SK-N-MC (cell line): ENCODE results near the gene MAN1C1.

Experiments
- DNase-seq: peaks from one replicate; pipeline ENCODE4 v3.0.0-alpha.2; 2011; ENCODE audit warnings: low read depth, low spot score
- H3K27ac ChIP-seq: fragments of 200-600 bp; sonication (generic); 2 replicates; pipeline ENCODE4 v1.5.1; 2016; ENCODE audit warnings: mixed run types
- H3K36me3 ChIP-seq: fragments of 200-600 bp; sonication (generic); 2 replicates; pipeline ENCODE4 v1.6.1; 2017; ENCODE audit warnings: antibody characterized with exemption, low read length, mixed read lengths; ENCODE audit not compliant: insufficient read depth
- H3K4me3 ChIP-seq: fragments of 200-600 bp; sonication (generic); 2 replicates; pipeline ENCODE4 v1.5.1; 2016
- H3K9ac ChIP-seq: fragments of 200-600 bp; sonication (generic); 2 replicates; pipeline ENCODE4 v1.8.0; 2017; ENCODE audit warnings: mixed run types, mixed read lengths; ENCODE audit not compliant: insufficient read length
- H3K9me3 ChIP-seq: fragments of 200-600 bp; sonication (generic); 2 replicates; pipeline ENCODE4 v1.6.1; 2017; ENCODE audit warnings: low read depth, mild to moderate bottlenecking, antibody characterized with exemption, low read length, moderate library complexity, mixed read lengths
- EZH2 ChIP-seq: fragments of 200-600 bp; sonication (generic); IDR thresholded peaks from one replicate; pipeline ENCODE4 v1.6.1; 2017; ENCODE audit warnings: antibody characterized with exemption
- FOXP2 ChIP-seq: optimal IDR thresholded peaks from 2 replicates; pipeline ENCODE3; 2011; ENCODE audit warnings: mild to moderate bottlenecking, moderate library complexity; ENCODE audit not compliant: insufficient read depth; ENCODE audit errors: extremely low read length, control extremely low read depth
- POLR2AphosphoS5 ChIP-seq: IDR thresholded peaks from 2 replicates; pipeline ENCODE4 v1.6.1; 2012; ENCODE audit warnings: mild to moderate bottlenecking, low read depth, low read length, borderline replicate concordance

MAN1C1 gene

GRCh38 chr1:25795946-25796810, 179.6 kb downstream of the MAN1C1 start:
- Histone ChIP-seq H3K9ac (no peak overlapping the region), H3K9me3 (no peaks in the 10 kb centered on the region), H3K36me3 (no peaks in the 10 kb centered on the region), H3K27ac (no peak overlapping the region), H3K4me3 (no peak overlapping the region)
- TF ChIP-seq EZH2 (no peak), POLR2AphosphoS5 (no peak), FOXP2 (no peak)
- no peak for DNase-seq

DNA sequence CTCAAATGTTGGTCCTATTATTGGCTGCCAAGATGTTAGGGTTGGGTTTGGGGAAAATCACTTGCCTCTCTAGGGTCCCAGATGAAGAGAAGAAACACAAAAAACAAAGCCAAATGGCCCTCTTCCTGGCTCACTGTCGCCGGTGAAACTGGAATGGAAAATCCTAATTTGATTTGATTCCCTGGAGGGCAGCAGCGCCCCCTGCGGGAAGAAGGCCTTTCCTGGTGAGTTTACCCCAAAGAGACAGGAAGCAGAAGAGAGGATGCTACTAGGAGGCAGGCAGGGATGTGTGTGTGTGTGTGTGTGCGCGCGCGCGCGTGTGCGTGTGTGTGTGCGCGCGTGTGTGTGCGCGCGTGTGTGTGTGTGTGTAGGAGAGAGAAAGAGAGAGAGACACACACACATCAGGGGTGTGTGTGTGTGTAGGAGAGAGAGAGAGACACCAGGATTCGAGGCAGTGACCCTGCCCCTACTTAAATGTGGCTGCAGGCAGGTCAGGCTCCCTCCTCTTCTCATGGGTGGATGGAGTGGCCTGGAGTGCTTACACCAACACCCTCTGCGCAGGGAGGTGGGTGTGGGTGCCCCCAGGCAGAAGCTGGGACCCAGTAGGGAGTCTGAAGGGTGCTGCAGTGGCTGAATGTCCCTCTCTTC, 180.3 kb downstream of the MAN1C1 start:
- Histone ChIP-seq H3K9ac (no peak overlapping the region), H3K4me3 (no peak overlapping the region), H3K9me3 (no peaks in the 10 kb centered on the region), H3K27ac (no peak overlapping the region), H3K36me3 (no peaks in the 10 kb centered on the region)
- TF ChIP-seq EZH2, result no peak
- no peak for TF ChIP-seq POLR2AphosphoS5
- no peak for TF ChIP-seq FOXP2
- DNase-seq, result peak; percentile 45

DNA sequence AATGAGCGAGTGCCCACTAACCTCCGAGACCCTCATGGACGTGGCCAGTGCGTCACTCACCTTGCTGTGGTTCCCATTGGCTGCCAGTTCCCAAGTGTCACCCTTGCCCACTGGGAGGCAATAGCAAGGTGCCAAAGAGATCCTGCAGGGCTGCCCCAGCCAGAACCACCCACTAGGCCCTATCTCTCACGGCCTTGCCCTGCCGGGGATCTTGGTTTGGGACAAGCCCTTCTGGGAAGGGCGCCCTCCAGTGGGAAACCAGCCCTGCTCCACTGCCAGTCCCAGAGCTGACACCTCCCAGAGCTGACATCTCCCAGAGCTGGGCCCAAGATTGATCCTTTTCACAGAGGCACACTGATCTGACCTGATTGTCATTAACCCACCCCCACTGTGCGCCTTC, 181.3 kb downstream of the MAN1C1 start:
- H3K9ac ChIP-seq, result no peak overlapping the region

GRCh38 chr1:25798666-25799351, 182.2 kb downstream of the MAN1C1 start:
- Histone ChIP-seq H3K4me3 (no peak overlapping the region), H3K9ac (no peak overlapping the region), H3K9me3 (no peaks in the 10 kb centered on the region), H3K27ac (no peak overlapping the region), H3K36me3 (no peaks in the 10 kb centered on the region)
- TF ChIP-seq POLR2AphosphoS5, result no peak
- TF ChIP-seq EZH2, result no peak
- no peak for TF ChIP-seq FOXP2
- no peak for DNase-seq

More for the DNA sequence above, 181.3 kb downstream of the MAN1C1 start:
- H3K9me3 ChIP-seq, result no peaks in the 10 kb centered on the region
- no peak overlapping the region for H3K27ac ChIP-seq
- no peak for TF ChIP-seq EZH2
- no peak overlapping the region for H3K4me3 ChIP-seq
- DNase-seq, result no peak
- no peaks in the 10 kb centered on the region for H3K36me3 ChIP-seq

GRCh38 chr1:25799352-25799934, 182.9 kb downstream of the MAN1C1 start:
- Histone ChIP-seq H3K9ac (peak overlapping the region; percentile 65), H3K36me3 (no peaks in the 10 kb centered on the region), H3K27ac (no peak overlapping the region), H3K9me3 (no peaks in the 10 kb centered on the region), H3K4me3 (peak overlapping the region; percentile 75)
- no peak for DNase-seq
- TF ChIP-seq EZH2 (no peak), FOXP2 (no peak), POLR2AphosphoS5 (no peak)

DNA sequence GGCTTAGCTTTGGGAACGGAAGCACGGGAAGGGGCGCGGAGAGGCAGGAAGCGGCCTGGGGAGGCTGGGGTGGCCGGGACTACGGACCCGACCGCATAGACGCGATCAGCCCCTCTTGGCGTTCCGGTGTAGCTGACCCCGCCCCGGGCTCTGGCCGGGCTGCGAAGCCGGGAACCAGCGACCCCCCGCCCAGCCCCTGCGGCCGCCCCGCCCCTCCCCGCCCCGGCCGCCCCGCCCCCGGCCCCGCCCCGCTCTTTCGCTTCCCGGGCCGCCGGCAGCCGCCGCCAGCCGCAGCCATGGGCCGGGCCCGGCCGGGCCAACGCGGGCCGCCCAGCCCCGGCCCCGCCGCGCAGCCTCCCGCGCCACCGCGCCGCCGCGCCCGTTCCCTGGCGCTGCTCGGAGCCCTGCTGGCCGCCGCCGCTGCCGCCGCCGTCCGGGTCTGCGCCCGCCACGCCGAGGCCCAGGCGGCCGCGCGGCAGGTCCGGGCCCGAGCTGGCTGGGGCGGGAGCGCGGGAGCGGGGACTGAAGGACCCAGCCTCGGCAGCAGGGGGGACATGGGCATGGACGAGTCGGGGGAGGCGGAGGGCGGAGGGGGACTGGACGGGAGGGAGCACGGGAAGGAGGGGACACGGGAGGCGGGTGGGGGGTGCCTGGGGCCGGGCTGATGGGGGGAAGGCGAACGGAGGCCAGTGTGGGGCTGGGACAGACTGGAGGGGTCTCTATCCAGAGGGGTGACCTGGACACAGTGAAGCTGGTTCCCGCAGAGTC, 183.5 kb downstream of the MAN1C1 start, which contains the start of gene SELENON:
TSS of gene SELENON (plus strand) at position 259 of the 768 bp plus-strand sequence. CDS start at position 297, 38 bp downstream.
- peak within 1 kb of the TSS; percentile 77 for H3K9ac ChIP-seq

GRCh38 chr1:25800703-25801377, 184.2 kb downstream of the MAN1C1 start:
- H3K9ac ChIP-seq, result peak overlapping the region; percentile 77
- no peak overlapping the region for H3K27ac ChIP-seq
- no peak for DNase-seq

More for the DNA sequence above, 183.5 kb downstream of the MAN1C1 start, which contains the start of gene SELENON:
- no peak for DNase-seq
- H3K4me3 ChIP-seq, result peak within 1 kb of the TSS; percentile 78
- TF ChIP-seq POLR2AphosphoS5 (no peak; the same call in 1 of the 2 replicates), FOXP2 (no peak), EZH2 (no peak)
- H3K36me3 ChIP-seq, result no peaks in the 10 kb centered on the region
- H3K9me3 ChIP-seq, result no peaks in the 10 kb centered on the region
- no peak within 1 kb of the TSS for H3K27ac ChIP-seq

More at GRCh38 chr1:25800703-25801377, 184.2 kb downstream of the MAN1C1 start:
- H3K36me3 ChIP-seq, result no peaks in the 10 kb centered on the region
- peak overlapping the region; percentile 78 for H3K4me3 ChIP-seq
- TF ChIP-seq FOXP2, result no peak
- TF ChIP-seq EZH2, result no peak
- TF ChIP-seq POLR2AphosphoS5, result no peak
- H3K9me3 ChIP-seq, result no peaks in the 10 kb centered on the region
